Testis (tissue), 3 donors: ENCODE results near the gene NCOR2. TPM values are rescaled to one million over a fixed set of nuclear protein-coding genes. Genes with fewer than 3 reads are reported as not detected.
A peak's percentile ranks its signal among the peaks of the same experiment; 100 is the strongest.

Source experiments
- DNase-seq: peaks from one replicate; pipeline ENCODE4 v3.0.0-alpha.2; 2019
- H3K27ac ChIP-seq, 2 donors: fragments of 200-600 bp; sonication (generic); one replicate each; pipeline ENCODE4 v1.5.1; 2019
- H3K27me3 ChIP-seq: fragments of 200-600 bp; sonication (generic); one replicate; pipeline ENCODE4 v1.5.1; 2019
- H3K36me3 ChIP-seq: fragments of 200-600 bp; sonication (generic); one replicate; pipeline ENCODE4 v1.5.1; 2017; ENCODE audit warnings: low read depth; ENCODE audit errors: missing control alignments
- H3K4me1 ChIP-seq: fragments of 200-600 bp; sonication (generic); one replicate; pipeline ENCODE4 v1.5.1; 2019
- H3K4me3 ChIP-seq, 2 donors: fragments of 200-600 bp; sonication (generic); one replicate each; pipeline ENCODE4 v1.5.1; 2017 to 2019
- H3K9me3 ChIP-seq: fragments of 200-600 bp; sonication (generic); one replicate; pipeline ENCODE4 v1.5.1; 2017
- CTCF ChIP-seq, 3 experiments: fragments of 450-650 bp in 2 of 3; fragments of 200-600 bp in 1 of 3; sonication (generic) in 1 of 3; IDR thresholded peaks; one replicate each; pipeline ENCODE4 v1.5.1; 2016 to 2019; ENCODE audit warnings: antibody characterized with exemption in 3 of 3, mild to moderate bottlenecking in 2 of 3, moderate library complexity in 1 of 3
- POLR2A ChIP-seq: fragments of 450-650 bp; IDR thresholded peaks from one replicate; pipeline ENCODE4 v1.6.1; 2017; ENCODE audit warnings: antibody characterized with exemption, mild to moderate bottlenecking, moderate library complexity
- WGBS, 2 donors: methylation state at CpG; one replicate each; pipeline ENCODE4 v1.1.5; 2018; 5-methylcytosine and 5-hydroxymethylcytosine counted together
- intact Hi-C: fragments of 100-400 bp; cut with DNase I; formaldehyde crosslinking; loops from one replicate; pipeline ENCODE4 v1.15.1; 2023; ENCODE audit warnings: low total_unique reads
- polyA plus RNA-seq: library from polyadenylated mRNA; stranded (reverse); fragments of 350-450 nt; fragmentation: Illumina TruSeq; extraction: RNeasy Lipid Tissue Mini Kit (QIAGEN cat#74804); gene quantifications from one replicate; pipeline ENCODE4 v1.2.3, GENCODE V29; 2014; ENCODE audit warnings: low read depth, low replicate concordance; ENCODE audit not compliant: insufficient read depth
- total RNA-seq, 2 donors: library from RNA; depleted of rRNA; stranded (reverse); fragments of >200 nt; gene quantifications; one replicate each; pipeline ENCODE4 v1.2.3, GENCODE V29; 2016

NCOR2 gene
- total and polyA plus RNA-seq, 3 donors from 2014 or later: 62.6 to 212 (median 212) TPM

GRCh38 chr12:124568431-124569374, 1.3 kb upstream of the NCOR2 start:
- peak; percentile 83 for DNase-seq
- peaks cover 40% of the 10 kb centered on the region for H3K4me1 ChIP-seq
- WGBS, 2 donors: 7% methylated on average over 15 to 28 of the region's 28 CpGs
- peak overlapping the region; percentile 57 to 85 for H3K27ac ChIP-seq
- H3K4me3 ChIP-seq: peak overlapping the region; percentile 44 to 59
- H3K9me3 ChIP-seq: no peaks in the 10 kb centered on the region
- no peaks in the 10 kb centered on the region for H3K36me3 ChIP-seq
- no peak for TF ChIP-seq POLR2A
- TF ChIP-seq CTCF (IDR thresholded peaks at IDR 0.05): peak in 2 of 3 experiments; percentile 6 to 41
- H3K27me3 ChIP-seq: no peaks in the 10 kb centered on the region
- intact Hi-C loops: loop anchor here (5.0 to 10.0 kb wide), 4 partner anchors 51 to 199 kb away; no protein-coding TSS in a partner anchor

DNA sequence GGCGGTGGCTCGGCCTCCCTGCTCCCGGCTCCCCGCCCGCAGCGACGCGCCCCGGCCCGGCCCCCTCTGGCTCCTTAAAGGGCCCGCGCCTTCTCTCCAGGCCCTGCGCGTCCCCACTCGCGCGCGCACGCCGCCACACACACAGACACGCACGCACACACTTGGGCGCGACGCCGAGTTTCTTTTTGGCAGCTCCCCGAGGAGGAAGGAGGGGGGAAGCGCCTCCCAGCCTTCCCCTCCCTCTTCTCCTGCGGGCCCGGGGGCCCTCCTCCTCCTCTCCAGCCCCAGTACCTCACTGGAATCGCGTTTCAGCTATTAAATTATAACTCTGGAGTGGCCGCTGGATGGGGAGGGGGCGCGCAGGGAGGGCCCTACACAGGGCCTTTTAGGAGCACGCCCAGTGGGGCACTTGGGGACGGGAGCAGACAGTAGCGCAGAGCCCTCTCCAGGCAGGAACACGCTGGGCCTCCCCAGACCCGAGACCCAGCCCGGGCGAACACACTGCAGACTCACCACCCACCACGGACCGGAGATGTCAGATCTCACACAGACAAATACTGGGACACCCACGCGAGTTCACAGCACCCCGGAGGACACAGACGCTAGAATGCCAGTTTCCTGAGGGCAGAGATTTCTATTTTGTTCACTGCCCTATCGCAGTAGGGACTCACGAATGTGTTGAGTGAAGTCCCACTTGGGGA, 411 bp upstream of the NCOR2 start:
- peak overlapping the region; percentile 44 to 59 for H3K4me3 ChIP-seq
- no peaks in the 10 kb centered on the region for H3K36me3 ChIP-seq
- H3K27me3 ChIP-seq: no peaks in the 10 kb centered on the region
- peak; percentile 96 for DNase-seq
- no peak for TF ChIP-seq POLR2A
- TF ChIP-seq CTCF (IDR thresholded peaks at IDR 0.05): no peak
- 1 to 2% methylated on average over 22 to 46 of the region's 50 CpGs for WGBS, 2 donors
- intact Hi-C loops: loop anchor here (5.0 to 10.0 kb wide), 4 partner anchors 51 to 199 kb away; no protein-coding TSS in a partner anchor
- peak overlapping the region; percentile 49 to 85 for H3K27ac ChIP-seq
- H3K4me1 ChIP-seq: peaks cover 44% of the 10 kb centered on the region
- H3K9me3 ChIP-seq: no peaks in the 10 kb centered on the region

- Histone ChIP-seq H3K4me1 (peaks cover 59% of the 10 kb centered on the region), H3K27ac (peak overlapping the region; percentile 96 to 97), H3K36me3 (no peaks in the 10 kb centered on the region), H3K27me3 (no peaks in the 10 kb centered on the region), H3K9me3 (no peaks in the 10 kb centered on the region), H3K4me3 (peak overlapping the region; percentile 90 to 99)
- 1% methylated on average over 23 to 51 of the region's 56 CpGs for WGBS, 2 donors
- DNase-seq: peak; percentile 94
- TF ChIP-seq CTCF (IDR thresholded peaks at IDR 0.05) (peak in 1 of 3 experiments; percentile 20), POLR2A (no peak)
- intact Hi-C loops: loop anchor here (5.0 to 10.0 kb wide), 4 partner anchors 49 to 201 kb away; no protein-coding TSS in a partner anchor
Measured at GRCh38 chr12:124566161-124566996, 1.0 kb downstream of the NCOR2 start.

DNA sequence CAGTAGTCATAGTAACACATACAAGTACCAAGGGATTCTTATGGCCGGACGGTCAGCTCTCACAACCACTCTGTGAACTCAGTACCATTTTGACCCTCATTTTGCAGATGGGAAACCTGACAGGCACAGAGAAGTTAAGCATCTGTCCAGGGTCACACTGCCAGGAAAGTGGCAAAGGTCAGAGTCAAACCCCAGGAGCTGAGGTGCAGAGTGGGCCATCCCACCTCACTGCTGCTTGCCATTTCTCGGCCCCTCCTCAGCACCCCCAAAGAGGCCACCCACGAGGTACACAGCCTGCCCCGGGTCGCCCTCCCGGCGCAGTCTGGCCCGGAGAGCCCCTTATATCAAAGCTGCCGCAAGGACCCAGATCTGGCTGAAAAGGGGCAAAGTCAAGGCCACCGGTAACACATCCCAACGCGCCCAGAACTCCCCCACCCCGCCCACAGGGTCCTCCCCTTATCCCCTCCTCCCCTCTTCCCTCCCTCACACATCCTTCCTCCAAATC, 1.7 kb downstream of the NCOR2 start:
- 0 to 1% methylated on average over 6 to 14 of the region's 14 CpGs for WGBS, 2 donors
- no peaks in the 10 kb centered on the region for H3K27me3 ChIP-seq
- no peaks in the 10 kb centered on the region for H3K9me3 ChIP-seq
- H3K4me3 ChIP-seq: peak overlapping the region; percentile 90 to 99
- DNase-seq: no peak
- H3K36me3 ChIP-seq: no peaks in the 10 kb centered on the region
- TF ChIP-seq CTCF (IDR thresholded peaks at IDR 0.05): no peak
- no peak for TF ChIP-seq POLR2A
- H3K27ac ChIP-seq: peak overlapping the region; percentile 96 to 97
- intact Hi-C loops: loop anchor here (5.0 to 10.0 kb wide), 4 partner anchors 48 to 202 kb away; no protein-coding TSS in a partner anchor
- peaks cover 63% of the 10 kb centered on the region for H3K4me1 ChIP-seq
